Measurements from ENCODE around the gene DHX16.

DNA sequence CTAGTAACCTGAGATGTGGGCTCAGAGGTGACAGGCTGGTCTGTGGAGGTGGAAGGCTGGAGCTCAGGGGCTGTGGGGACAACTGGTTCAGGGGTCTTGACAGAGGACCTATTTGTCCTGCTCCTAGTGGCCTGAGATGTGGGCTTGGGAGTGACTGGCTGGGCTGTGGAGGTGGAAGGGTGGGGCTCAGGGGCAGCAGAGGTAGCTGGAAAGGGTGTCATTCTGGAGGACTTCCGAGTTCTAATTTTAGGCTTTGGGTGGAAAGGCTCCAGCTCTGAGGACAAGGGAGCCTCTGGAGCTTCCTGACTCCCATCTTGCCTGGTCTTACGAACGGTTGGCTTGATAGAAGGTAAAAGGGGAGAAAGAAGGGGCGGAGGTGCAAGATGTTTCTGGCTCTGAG is 32.8 kb upstream of the DHX16 start:
- TF ChIP-seq, protein P1, sequence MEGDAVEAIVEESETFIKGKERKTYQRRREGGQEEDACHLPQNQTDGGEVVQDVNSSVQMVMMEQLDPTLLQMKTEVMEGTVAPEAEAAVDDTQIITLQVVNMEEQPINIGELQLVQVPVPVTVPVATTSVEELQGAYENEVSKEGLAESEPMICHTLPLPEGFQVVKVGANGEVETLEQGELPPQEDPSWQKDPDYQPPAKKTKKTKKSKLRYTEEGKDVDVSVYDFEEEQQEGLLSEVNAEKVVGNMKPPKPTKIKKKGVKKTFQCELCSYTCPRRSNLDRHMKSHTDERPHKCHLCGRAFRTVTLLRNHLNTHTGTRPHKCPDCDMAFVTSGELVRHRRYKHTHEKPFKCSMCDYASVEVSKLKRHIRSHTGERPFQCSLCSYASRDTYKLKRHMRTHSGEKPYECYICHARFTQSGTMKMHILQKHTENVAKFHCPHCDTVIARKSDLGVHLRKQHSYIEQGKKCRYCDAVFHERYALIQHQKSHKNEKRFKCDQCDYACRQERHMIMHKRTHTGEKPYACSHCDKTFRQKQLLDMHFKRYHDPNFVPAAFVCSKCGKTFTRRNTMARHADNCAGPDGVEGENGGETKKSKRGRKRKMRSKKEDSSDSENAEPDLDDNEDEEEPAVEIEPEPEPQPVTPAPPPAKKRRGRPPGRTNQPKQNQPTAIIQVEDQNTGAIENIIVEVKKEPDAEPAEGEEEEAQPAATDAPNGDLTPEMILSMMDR (IDR thresholded peaks at IDR 0.05 in 8 of 11, conservative IDR thresholded peaks at IDR 0.05 in 3 of 11), result no peak
- TF ChIP-seq POLR2A (IDR thresholded peaks at IDR 0.05) (no peak), POLR2AphosphoS5 (IDR thresholded peaks at IDR 0.05) (no peak)

Measured in spleen (tissue), 7 donors.